K562 (cell line): ENCODE data around the gene EFEMP2. TPM values are rescaled to one million over a fixed set of nuclear protein-coding genes. Genes with fewer than 3 reads are reported as not detected.

ENCODE experiments used
- BRD4 ChIP-seq: fragments of 200-600 bp; sonication (generic); IDR thresholded peaks from 2 replicates; pipeline ENCODE4 v1.6.1; 2017; ENCODE audit warnings: inconsistent platforms
- BRD9 ChIP-seq: fragments of 450-650 bp; IDR thresholded peaks from 2 replicates; pipeline ENCODE4 v1.6.1; 2018; ENCODE audit warnings: low read depth; ENCODE audit not compliant: partially characterized antibody
- DACH1 ChIP-seq: fragments of 450-650 bp; IDR thresholded peaks from 2 replicates; pipeline ENCODE4 v1.6.1; 2018; ENCODE audit not compliant: partially characterized antibody
- ILF3 ChIP-seq: fragments of 450-650 bp; IDR thresholded peaks from 2 replicates; pipeline ENCODE4 v1.6.1; 2018; ENCODE audit warnings: antibody characterized with exemption, mild to moderate bottlenecking, moderate library complexity, borderline replicate concordance
- MCM2 ChIP-seq: fragments of 450-650 bp; IDR thresholded peaks from 2 replicates; pipeline ENCODE4 v1.6.1; 2017; ENCODE audit warnings: low read depth, mild to moderate bottlenecking
- NFRKB ChIP-seq: fragments of 450-650 bp; IDR thresholded peaks from 2 replicates; pipeline ENCODE4 v1.6.1; 2016; ENCODE audit warnings: low read depth
- POLR2B ChIP-seq: fragments of 450-650 bp; IDR thresholded peaks from 2 replicates; pipeline ENCODE4 v1.6.1; 2018; ENCODE audit warnings: low read depth; ENCODE audit not compliant: partially characterized antibody
- POLR2G ChIP-seq: fragments of 200-400 bp; formaldehyde crosslinking; IDR thresholded peaks from 2 replicates; pipeline ENCODE4 v1.6.1; 2017; ENCODE audit warnings: low read depth, mild to moderate bottlenecking, antibody characterized with exemption, low read length, moderate library complexity
- SREBF2 ChIP-seq: sonication (generic); formaldehyde crosslinking; IDR thresholded peaks from 2 replicates; pipeline ENCODE4 v1.4.0; 2020; ENCODE audit warnings: mild to moderate bottlenecking, missing genetic modification reagents
- SUPT5H ChIP-seq: fragments of 450-650 bp; IDR thresholded peaks from 2 replicates; pipeline ENCODE4 v1.6.1; 2016
- ZFP30 ChIP-seq: fragments of 250-450 bp; sonication (Bioruptor Pico); IDR thresholded peaks from 2 replicates; pipeline ENCODE4 v1.8.0; 2022; ENCODE audit warnings: moderate library complexity, mild to moderate bottlenecking, inconsistent platforms, borderline replicate concordance
- polyA plus RNA-seq, 8 experiments: library from polyadenylated mRNA; depleted of rRNA in 4 of 8; stranded (reverse) in 5 of 8; unstranded in 3 of 8; fragments of >200 nt; fragmentation: Nextera tagmentation in 2 of 8; fragmentation: Illumina TruSeq in 1 of 8; extraction: Ambion mirVana in 2 of 8; extraction: Trizol in 1 of 8; gene quantifications; 2 replicates each; pipeline versions ENCODE4 v1.2.1 to v1.2.3, GENCODE V29; 2011 to 2014; ENCODE audit warnings: inconsistent platforms in 1 of 8, missing spikeins in 1 of 8
- total RNA-seq, 7 experiments: library from RNA; depleted of rRNA in 6 of 7; stranded (reverse); fragments of >200 nt in 6 of 7; fragmentation: Illumina TruSeq in 2 of 7; extraction: Trizol in 2 of 7; gene quantifications; 2 replicates each; pipeline versions ENCODE4 v1.2.1 to v1.2.3, GENCODE V29; 2011 to 2021; ENCODE audit warnings: low replicate concordance in 1 of 7
- TF ChIP-seq, protein P1 (sequence below): fragments of 450-650 bp; formaldehyde crosslinking; conservative IDR thresholded peaks from 2 replicates; pipeline ENCODE4 v1.4.0; 2022; ENCODE audit warnings: mild to moderate bottlenecking, missing genetic modification characterization
- TF ChIP-seq, protein P2 (sequence below): IDR thresholded peaks from 3 replicates; pipeline ENCODE4 v1.6.1; 2011; ENCODE audit warnings: borderline replicate concordance, mild to moderate bottlenecking; ENCODE audit not compliant: insufficient read length, insufficient read depth
- TF ChIP-seq, protein P3 (sequence below): IDR thresholded peaks from 2 replicates; pipeline ENCODE4 v1.6.1; 2011; ENCODE audit warnings: borderline replicate concordance, low read depth, mild to moderate bottlenecking, moderate library complexity, low read length; ENCODE audit not compliant: insufficient read depth, poor library complexity, severe bottlenecking
- TF ChIP-seq, protein P4 (sequence below): fragments of 200-800 bp; sonication (Bioruptor generic); IDR thresholded peaks from 2 replicates; pipeline ENCODE4 v1.6.1; 2016; ENCODE audit warnings: missing genetic modification characterization, missing compliant biosample characterization
- TF ChIP-seq, protein P5 (sequence below): sonication (generic); formaldehyde crosslinking; IDR thresholded peaks from 2 replicates; pipeline ENCODE4 v1.8.0; 2022; ENCODE audit warnings: mild to moderate bottlenecking, missing genetic modification reagents

EFEMP2 gene
- total and polyA plus RNA-seq, 9 of the 15 experiments (the other 6 are each of a cell fraction or from before 2014, with no cell fraction given): 0.07 to 2.9 (median 0.69) TPM; not detected in 1

DNA sequence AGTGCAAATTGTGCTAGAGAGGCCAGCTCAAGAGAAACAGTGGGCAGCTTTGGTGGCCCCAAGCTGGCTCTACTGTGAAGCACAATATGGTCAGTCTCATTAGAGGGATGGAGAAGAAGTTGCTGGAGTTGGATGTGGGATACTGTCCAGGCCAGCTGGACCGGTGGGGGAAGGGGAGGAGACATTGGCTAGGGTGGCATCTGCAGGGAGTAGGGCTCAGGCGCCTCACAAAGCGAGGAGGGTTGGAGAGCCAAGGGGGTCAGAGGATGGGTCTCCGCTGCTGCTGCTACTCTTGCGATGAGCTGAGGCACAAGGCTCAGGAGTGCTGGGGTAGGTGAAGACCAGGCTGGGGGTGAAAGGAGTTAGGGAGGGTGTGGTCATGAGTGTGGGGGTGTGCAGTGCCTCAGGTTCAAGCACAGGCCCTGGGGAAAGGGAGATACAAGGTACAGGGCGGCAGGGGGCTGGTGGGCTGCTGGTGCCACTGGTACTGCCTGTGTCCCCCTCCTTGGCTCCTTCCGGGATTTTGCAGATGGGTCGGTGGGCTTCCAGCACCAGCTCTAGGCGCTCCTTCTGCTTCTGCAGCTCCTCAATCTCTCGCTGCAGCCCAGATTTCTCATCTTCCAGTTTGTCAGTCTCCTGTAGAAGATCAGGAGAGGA lies 20.2 kb upstream of the EFEMP2 start (continued):
- TF ChIP-seq, protein P1, sequence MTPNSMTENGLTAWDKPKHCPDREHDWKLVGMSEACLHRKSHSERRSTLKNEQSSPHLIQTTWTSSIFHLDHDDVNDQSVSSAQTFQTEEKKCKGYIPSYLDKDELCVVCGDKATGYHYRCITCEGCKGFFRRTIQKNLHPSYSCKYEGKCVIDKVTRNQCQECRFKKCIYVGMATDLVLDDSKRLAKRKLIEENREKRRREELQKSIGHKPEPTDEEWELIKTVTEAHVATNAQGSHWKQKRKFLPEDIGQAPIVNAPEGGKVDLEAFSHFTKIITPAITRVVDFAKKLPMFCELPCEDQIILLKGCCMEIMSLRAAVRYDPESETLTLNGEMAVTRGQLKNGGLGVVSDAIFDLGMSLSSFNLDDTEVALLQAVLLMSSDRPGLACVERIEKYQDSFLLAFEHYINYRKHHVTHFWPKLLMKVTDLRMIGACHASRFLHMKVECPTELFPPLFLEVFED (CRISPR knock-in tag): peak; percentile 75; the same call in 1 of the 2 replicates
- no peak for TF ChIP-seq SREBF2 (CRISPR knock-in tag)
- no peak for TF ChIP-seq BRD9
- no peak for TF ChIP-seq ILF3
- TF ChIP-seq POLR2B: peak; percentile 42
- TF ChIP-seq NFRKB: no peak
- TF ChIP-seq, protein P2, sequence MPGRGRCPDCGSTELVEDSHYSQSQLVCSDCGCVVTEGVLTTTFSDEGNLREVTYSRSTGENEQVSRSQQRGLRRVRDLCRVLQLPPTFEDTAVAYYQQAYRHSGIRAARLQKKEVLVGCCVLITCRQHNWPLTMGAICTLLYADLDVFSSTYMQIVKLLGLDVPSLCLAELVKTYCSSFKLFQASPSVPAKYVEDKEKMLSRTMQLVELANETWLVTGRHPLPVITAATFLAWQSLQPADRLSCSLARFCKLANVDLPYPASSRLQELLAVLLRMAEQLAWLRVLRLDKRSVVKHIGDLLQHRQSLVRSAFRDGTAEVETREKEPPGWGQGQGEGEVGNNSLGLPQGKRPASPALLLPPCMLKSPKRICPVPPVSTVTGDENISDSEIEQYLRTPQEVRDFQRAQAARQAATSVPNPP: no peak
- peak; percentile 73 for TF ChIP-seq POLR2G
- TF ChIP-seq, protein P3, sequence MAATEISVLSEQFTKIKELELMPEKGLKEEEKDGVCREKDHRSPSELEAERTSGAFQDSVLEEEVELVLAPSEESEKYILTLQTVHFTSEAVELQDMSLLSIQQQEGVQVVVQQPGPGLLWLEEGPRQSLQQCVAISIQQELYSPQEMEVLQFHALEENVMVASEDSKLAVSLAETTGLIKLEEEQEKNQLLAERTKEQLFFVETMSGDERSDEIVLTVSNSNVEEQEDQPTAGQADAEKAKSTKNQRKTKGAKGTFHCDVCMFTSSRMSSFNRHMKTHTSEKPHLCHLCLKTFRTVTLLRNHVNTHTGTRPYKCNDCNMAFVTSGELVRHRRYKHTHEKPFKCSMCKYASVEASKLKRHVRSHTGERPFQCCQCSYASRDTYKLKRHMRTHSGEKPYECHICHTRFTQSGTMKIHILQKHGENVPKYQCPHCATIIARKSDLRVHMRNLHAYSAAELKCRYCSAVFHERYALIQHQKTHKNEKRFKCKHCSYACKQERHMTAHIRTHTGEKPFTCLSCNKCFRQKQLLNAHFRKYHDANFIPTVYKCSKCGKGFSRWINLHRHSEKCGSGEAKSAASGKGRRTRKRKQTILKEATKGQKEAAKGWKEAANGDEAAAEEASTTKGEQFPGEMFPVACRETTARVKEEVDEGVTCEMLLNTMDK: no peak
- TF ChIP-seq BRD4: no peak
- TF ChIP-seq ZFP30 (CRISPR knock-in tag): no peak
- no peak for TF ChIP-seq MCM2
- TF ChIP-seq, protein P4, sequence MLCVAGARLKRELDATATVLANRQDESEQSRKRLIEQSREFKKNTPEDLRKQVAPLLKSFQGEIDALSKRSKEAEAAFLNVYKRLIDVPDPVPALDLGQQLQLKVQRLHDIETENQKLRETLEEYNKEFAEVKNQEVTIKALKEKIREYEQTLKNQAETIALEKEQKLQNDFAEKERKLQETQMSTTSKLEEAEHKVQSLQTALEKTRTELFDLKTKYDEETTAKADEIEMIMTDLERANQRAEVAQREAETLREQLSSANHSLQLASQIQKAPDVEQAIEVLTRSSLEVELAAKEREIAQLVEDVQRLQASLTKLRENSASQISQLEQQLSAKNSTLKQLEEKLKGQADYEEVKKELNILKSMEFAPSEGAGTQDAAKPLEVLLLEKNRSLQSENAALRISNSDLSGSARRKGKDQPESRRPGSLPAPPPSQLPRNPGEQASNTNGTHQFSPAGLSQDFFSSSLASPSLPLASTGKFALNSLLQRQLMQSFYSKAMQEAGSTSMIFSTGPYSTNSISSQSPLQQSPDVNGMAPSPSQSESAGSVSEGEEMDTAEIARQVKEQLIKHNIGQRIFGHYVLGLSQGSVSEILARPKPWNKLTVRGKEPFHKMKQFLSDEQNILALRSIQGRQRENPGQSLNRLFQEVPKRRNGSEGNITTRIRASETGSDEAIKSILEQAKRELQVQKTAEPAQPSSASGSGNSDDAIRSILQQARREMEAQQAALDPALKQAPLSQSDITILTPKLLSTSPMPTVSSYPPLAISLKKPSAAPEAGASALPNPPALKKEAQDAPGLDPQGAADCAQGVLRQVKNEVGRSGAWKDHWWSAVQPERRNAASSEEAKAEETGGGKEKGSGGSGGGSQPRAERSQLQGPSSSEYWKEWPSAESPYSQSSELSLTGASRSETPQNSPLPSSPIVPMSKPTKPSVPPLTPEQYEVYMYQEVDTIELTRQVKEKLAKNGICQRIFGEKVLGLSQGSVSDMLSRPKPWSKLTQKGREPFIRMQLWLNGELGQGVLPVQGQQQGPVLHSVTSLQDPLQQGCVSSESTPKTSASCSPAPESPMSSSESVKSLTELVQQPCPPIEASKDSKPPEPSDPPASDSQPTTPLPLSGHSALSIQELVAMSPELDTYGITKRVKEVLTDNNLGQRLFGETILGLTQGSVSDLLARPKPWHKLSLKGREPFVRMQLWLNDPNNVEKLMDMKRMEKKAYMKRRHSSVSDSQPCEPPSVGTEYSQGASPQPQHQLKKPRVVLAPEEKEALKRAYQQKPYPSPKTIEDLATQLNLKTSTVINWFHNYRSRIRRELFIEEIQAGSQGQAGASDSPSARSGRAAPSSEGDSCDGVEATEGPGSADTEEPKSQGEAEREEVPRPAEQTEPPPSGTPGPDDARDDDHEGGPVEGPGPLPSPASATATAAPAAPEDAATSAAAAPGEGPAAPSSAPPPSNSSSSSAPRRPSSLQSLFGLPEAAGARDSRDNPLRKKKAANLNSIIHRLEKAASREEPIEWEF (CRISPR knock-in tag): no peak
- no peak for TF ChIP-seq DACH1
- TF ChIP-seq, protein P5, sequence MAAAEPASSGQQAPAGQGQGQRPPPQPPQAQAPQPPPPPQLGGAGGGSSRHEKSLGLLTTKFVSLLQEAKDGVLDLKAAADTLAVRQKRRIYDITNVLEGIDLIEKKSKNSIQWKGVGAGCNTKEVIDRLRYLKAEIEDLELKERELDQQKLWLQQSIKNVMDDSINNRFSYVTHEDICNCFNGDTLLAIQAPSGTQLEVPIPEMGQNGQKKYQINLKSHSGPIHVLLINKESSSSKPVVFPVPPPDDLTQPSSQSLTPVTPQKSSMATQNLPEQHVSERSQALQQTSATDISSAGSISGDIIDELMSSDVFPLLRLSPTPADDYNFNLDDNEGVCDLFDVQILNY (CRISPR knock-in tag): no peak
- TF ChIP-seq SUPT5H: peak; percentile 52
